GM13976 (cell line): Measurements from ENCODE around the gene TRIP13.

Source experiments
- DNase-seq: peaks from one replicate; pipeline ENCODE4 v3.0.0; 2012; ENCODE audit warnings: low spot score
- CTCF ChIP-seq: IDR thresholded peaks from 2 replicates; pipeline ENCODE4 v1.5.1; 2012; ENCODE audit warnings: borderline replicate concordance, mild to moderate bottlenecking; ENCODE audit not compliant: insufficient read depth; ENCODE audit errors: extremely low read depth, missing control alignments, control extremely low read depth
- in situ Hi-C: fragments of 300-500 bp; cut with MboI; formaldehyde crosslinking; loops from one replicate; pipeline ENCODE4 v1.12.0; 2022; ENCODE audit warnings: low sequenced_read_pairs, mixed read lengths, inconsistent platforms; ENCODE audit not compliant: unreplicated experiment

The TRIP13 gene

DNA sequence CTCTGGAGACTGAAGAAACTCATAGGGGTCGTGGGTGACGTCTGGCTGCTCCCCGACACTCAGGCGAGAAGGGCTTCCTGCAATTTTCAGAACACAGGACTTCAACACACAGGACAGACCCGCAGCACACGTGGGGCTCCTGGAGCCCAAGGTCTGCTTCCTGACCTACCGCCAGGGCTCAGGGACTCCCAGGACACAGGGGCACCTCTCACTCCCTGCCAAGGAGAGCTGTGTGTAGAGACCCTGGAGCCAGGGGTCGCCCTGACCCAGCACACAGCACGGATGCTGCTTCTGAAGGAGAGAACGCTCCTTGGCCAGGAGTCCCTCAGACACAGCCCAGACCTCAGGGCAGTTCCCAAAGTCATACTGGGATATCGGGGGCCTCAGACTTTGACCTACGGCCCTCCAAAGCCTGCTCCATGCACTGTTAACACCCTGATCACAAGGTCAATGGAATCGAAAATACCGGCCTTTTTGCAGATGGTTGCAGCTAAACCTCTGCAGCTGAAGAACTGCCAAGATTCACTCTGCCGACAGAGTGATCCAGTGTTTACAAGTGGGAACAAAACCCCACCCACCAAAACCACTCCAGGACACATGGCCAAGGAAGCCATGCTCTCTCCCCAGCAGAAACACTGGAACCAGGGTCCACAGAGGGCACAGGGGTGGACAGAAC lies 28.1 kb upstream of the TRIP13 start:
- DNase-seq: no peak
- in situ Hi-C loops: no loop called here
- TF ChIP-seq CTCF: no peak

DNA sequence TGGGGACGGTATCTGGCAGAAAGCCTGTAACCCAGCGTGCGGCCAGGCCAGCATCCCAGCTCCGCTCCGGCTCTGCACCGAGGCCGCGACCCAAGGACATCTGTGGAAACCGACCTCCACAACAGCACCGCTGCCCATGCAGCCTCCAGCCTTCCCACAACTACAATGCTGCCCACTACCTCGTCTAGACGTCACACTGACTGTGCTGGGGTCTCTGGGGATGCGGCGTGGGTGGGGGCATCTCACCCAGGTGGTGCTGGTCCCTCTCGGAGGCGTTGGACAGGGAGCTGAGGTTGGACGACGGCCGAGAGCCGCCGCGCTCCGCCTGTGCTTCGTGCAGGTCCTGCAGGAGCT lies 27.5 kb upstream of the TRIP13 start:
- no peak for TF ChIP-seq CTCF
- no peak for DNase-seq
- in situ Hi-C loops: no loop called here

- in situ Hi-C loops: no loop called here
- DNase-seq: no peak
- no peak for TF ChIP-seq CTCF
Measured at GRCh38 chr5:865771-866170, 26.9 kb upstream of the TRIP13 start.

- DNase-seq: no peak
- in situ Hi-C loops: no loop called here
- TF ChIP-seq CTCF: no peak
Measured at GRCh38 chr5:867300-867870, 25.3 kb upstream of the TRIP13 start.

GRCh38 chr5:868428-869135 lies 24.1 kb upstream of the TRIP13 start:
- TF ChIP-seq CTCF: no peak
- in situ Hi-C loops: no loop called here
- no peak for DNase-seq

DNA sequence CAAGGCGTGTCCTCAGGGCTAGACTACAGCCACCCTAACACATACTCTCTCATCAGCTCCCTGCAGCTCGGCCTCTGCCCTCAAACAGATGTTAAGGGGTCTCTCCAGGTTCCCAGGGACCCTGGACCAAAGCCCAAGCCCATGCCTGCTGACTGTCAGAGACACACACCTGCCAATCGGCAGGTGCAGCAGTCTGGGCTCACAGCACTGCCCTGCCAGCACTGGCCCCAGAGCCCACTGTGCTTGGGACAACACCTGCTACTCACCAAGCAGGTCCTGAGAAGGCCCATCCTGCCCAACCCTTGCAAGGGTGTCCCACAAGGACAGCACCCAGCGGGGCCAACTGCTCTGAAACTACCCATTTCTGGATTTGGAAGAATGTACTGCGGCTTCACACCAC lies 21.7 kb upstream of the TRIP13 start:
- no peak for TF ChIP-seq CTCF
- DNase-seq: no peak
- in situ Hi-C loops: no loop called here
